Measurements from ENCODE around the gene KHDRBS2. TPM values are rescaled to one million over a fixed set of nuclear protein-coding genes. Genes with fewer than 3 reads are reported as not detected.

KHDRBS2 gene
- total and polyA plus RNA-seq, 2 of the 13 experiments (the other 11 are each of a cell fraction or from before 2014, with no cell fraction given) = not detected

DNA sequence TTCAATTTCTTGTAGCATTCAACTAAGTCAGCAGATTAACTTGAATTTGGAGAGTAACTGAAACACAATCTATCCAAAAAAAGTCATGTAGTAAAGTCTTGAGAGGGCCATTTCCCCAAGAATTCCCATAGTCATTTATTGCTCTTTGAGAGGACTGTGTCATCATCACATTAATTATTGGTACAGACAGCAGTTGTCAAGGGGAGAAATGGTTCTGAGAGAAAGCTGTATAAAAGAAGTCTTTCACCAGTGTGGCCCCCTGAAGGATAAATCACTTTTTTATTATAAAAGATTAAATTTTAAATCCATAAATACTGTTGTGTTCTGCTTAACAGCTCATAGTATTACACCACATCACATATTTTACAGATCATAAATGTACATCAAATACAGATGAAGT is 111.5 kb downstream of the KHDRBS2 start (continued):
- TF ChIP-seq, protein P1, sequence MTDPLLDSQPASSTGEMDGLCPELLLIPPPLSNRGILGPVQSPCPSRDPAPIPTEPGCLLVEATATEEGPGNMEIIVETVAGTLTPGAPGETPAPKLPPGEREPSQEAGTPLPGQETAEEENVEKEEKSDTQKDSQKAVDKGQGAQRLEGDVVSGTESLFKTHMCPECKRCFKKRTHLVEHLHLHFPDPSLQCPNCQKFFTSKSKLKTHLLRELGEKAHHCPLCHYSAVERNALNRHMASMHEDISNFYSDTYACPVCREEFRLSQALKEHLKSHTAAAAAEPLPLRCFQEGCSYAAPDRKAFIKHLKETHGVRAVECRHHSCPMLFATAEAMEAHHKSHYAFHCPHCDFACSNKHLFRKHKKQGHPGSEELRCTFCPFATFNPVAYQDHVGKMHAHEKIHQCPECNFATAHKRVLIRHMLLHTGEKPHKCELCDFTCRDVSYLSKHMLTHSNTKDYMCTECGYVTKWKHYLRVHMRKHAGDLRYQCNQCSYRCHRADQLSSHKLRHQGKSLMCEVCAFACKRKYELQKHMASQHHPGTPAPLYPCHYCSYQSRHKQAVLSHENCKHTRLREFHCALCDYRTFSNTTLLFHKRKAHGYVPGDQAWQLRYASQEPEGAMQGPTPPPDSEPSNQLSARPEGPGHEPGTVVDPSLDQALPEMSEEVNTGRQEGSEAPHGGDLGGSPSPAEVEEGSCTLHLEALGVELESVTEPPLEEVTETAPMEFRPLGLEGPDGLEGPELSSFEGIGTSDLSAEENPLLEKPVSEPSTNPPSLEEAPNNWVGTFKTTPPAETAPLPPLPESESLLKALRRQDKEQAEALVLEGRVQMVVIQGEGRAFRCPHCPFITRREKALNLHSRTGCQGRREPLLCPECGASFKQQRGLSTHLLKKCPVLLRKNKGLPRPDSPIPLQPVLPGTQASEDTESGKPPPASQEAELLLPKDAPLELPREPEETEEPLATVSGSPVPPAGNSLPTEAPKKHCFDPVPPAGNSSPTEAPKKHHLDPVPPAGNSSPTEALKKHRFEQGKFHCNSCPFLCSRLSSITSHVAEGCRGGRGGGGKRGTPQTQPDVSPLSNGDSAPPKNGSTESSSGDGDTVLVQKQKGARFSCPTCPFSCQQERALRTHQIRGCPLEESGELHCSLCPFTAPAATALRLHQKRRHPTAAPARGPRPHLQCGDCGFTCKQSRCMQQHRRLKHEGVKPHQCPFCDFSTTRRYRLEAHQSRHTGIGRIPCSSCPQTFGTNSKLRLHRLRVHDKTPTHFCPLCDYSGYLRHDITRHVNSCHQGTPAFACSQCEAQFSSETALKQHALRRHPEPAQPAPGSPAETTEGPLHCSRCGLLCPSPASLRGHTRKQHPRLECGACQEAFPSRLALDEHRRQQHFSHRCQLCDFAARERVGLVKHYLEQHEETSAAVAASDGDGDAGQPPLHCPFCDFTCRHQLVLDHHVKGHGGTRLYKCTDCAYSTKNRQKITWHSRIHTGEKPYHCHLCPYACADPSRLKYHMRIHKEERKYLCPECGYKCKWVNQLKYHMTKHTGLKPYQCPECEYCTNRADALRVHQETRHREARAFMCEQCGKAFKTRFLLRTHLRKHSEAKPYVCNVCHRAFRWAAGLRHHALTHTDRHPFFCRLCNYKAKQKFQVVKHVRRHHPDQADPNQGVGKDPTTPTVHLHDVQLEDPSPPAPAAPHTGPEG (CRISPR knock-in tag; IDR thresholded peaks at IDR 0.05) = no peak
- TF ChIP-seq, protein P2, sequence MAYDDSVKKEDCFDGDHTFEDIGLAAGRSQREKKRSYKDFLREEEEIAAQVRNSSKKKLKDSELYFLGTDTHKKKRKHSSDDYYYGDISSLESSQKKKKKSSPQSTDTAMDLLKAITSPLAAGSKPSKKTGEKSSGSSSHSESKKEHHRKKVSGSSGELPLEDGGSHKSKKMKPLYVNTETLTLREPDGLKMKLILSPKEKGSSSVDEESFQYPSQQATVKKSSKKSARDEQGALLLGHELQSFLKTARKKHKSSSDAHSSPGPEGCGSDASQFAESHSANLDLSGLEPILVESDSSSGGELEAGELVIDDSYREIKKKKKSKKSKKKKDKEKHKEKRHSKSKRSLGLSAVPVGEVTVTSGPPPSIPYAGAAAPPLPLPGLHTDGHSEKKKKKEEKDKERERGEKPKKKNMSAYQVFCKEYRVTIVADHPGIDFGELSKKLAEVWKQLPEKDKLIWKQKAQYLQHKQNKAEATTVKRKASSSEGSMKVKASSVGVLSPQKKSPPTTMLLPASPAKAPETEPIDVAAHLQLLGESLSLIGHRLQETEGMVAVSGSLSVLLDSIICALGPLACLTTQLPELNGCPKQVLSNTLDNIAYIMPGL (CRISPR knock-in tag; IDR thresholded peaks at IDR 0.05; ENCODE audit: borderline replicate concordance in 1 of 2, low read depth in 1 of 2) = no peak
- TF ChIP-seq, protein P3, sequence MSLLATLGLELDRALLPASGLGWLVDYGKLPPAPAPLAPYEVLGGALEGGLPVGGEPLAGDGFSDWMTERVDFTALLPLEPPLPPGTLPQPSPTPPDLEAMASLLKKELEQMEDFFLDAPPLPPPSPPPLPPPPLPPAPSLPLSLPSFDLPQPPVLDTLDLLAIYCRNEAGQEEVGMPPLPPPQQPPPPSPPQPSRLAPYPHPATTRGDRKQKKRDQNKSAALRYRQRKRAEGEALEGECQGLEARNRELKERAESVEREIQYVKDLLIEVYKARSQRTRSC (CRISPR knock-in tag; IDR thresholded peaks at IDR 0.05; ENCODE audit: low read depth) = no peak
- no peak for TF ChIP-seq ZFP36 (IDR thresholded peaks at IDR 0.05; ENCODE audit: borderline replicate concordance, low read depth, low read length, partially characterized antibody)
- TF ChIP-seq, protein P4, sequence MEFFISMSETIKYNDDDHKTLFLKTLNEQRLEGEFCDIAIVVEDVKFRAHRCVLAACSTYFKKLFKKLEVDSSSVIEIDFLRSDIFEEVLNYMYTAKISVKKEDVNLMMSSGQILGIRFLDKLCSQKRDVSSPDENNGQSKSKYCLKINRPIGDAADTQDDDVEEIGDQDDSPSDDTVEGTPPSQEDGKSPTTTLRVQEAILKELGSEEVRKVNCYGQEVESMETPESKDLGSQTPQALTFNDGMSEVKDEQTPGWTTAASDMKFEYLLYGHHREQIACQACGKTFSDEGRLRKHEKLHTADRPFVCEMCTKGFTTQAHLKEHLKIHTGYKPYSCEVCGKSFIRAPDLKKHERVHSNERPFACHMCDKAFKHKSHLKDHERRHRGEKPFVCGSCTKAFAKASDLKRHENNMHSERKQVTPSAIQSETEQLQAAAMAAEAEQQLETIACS (CRISPR knock-in tag; IDR thresholded peaks at IDR 0.05) = no peak
- no peak for TF ChIP-seq KDM4B (CRISPR knock-in tag; IDR thresholded peaks at IDR 0.05)
- TF ChIP-seq FOXA1 (IDR thresholded peaks at IDR 0.05) = no peak
- TF ChIP-seq FOXA1 (CRISPR knock-in tag; IDR thresholded peaks at IDR 0.05) = no peak
- no peak for TF ChIP-seq TCF7 (IDR thresholded peaks at IDR 0.05; ENCODE audit: low read depth)

Measured in HepG2 (cell line).